GM23338 (cell line): Measurements from ENCODE around the gene TMEM61. TPM values are rescaled to one million over a fixed set of nuclear protein-coding genes. Genes with fewer than 3 reads are reported as not detected.
A peak's percentile ranks its signal among the peaks of the same experiment; 100 is the strongest.

Experiments
- ATAC-seq: fragments of 200-7000 bp; cut with Tn5 transposase; 3 replicates; pipeline ENCODE4 v1.9.1; 2020
- DNase-seq: peaks from one replicate; pipeline ENCODE4 v3.0.0-alpha.2; 2015; ENCODE audit warnings: low spot score
- H2AFZ ChIP-seq: fragments of 200-600 bp; sonication (generic); 2 replicates; pipeline ENCODE4 v1.8.0; 2016; ENCODE audit warnings: antibody characterized with exemption, mild to moderate bottlenecking, moderate library complexity
- H3F3A ChIP-seq: fragments of 200-600 bp; sonication (generic); replicated peaks from 2 replicates; pipeline ENCODE4 v1.8.0; 2017; ENCODE audit warnings: antibody characterized with exemption, mixed run types, low read depth
- H3K27ac ChIP-seq: fragments of 200-600 bp; sonication (generic); 2 replicates; pipeline ENCODE4 v1.6.1; 2016; ENCODE audit warnings: low read depth
- H3K27me3 ChIP-seq: fragments of 200-600 bp; sonication (generic); 2 replicates; pipeline ENCODE4 v1.8.0; 2016; ENCODE audit warnings: mild to moderate bottlenecking, mixed run types, moderate library complexity; ENCODE audit not compliant: insufficient read depth
- H3K36me3 ChIP-seq: fragments of 200-600 bp; sonication (generic); 2 replicates; pipeline ENCODE4 v1.8.0; 2016; ENCODE audit warnings: mild to moderate bottlenecking; ENCODE audit not compliant: insufficient read depth
- H3K4me1 ChIP-seq: fragments of 200-600 bp; sonication (generic); 2 replicates; pipeline ENCODE4 v1.8.0; 2016; ENCODE audit warnings: mild to moderate bottlenecking, moderate library complexity; ENCODE audit not compliant: insufficient read depth
- H3K4me2 ChIP-seq: fragments of 200-600 bp; sonication (generic); 2 replicates; pipeline ENCODE4 v1.7.1; 2017; ENCODE audit warnings: mixed run types
- H3K4me3 ChIP-seq: fragments of 200-600 bp; sonication (generic); 2 replicates; pipeline ENCODE4 v1.6.1; 2016; ENCODE audit warnings: mixed run types
- H3K79me2 ChIP-seq: fragments of 200-600 bp; sonication (generic); replicated peaks from 2 replicates; pipeline ENCODE4 v1.8.0; 2017; ENCODE audit warnings: mild to moderate bottlenecking; ENCODE audit not compliant: insufficient read depth
- H3K9me2 ChIP-seq: fragments of 200-600 bp; sonication (generic); 2 replicates; pipeline ENCODE4 v1.8.0; 2017; ENCODE audit not compliant: insufficient read depth
- H4K20me1 ChIP-seq: fragments of 200-600 bp; sonication (generic); replicated peaks from 2 replicates; pipeline ENCODE4 v1.8.0; 2017; ENCODE audit warnings: mild to moderate bottlenecking; ENCODE audit not compliant: insufficient read depth
- H3K27ac Mint-ChIP-seq: 2 replicates; pipeline ENCODE4 v1.8.0; 2020; ENCODE audit warnings: inconsistent platforms, mild to moderate bottlenecking, moderate library complexity, mixed read lengths
- H3K27me3 Mint-ChIP-seq: 3 replicates; pipeline ENCODE4 v1.8.0; 2022; ENCODE audit warnings: low read depth, mild to moderate bottlenecking, moderate library complexity, mixed read lengths, inconsistent platforms; ENCODE audit not compliant: insufficient read depth, poor library complexity
- H3K36me3 Mint-ChIP-seq: 3 replicates; pipeline ENCODE4 v1.8.0; 2021; ENCODE audit warnings: low read depth, mild to moderate bottlenecking, inconsistent platforms, moderate library complexity, mixed read lengths
- H3K4me1 Mint-ChIP-seq: 3 replicates; pipeline ENCODE4 v1.8.0; 2020; ENCODE audit warnings: mild to moderate bottlenecking, inconsistent platforms, mixed read lengths
- H3K4me3 Mint-ChIP-seq: 3 replicates; pipeline ENCODE4 v1.8.0; 2021; ENCODE audit warnings: moderate library complexity, mild to moderate bottlenecking, inconsistent platforms, mixed read lengths
- H3K9me3 Mint-ChIP-seq: 3 replicates; pipeline ENCODE4 v1.8.0; 2020; ENCODE audit warnings: moderate library complexity, mild to moderate bottlenecking, inconsistent platforms, mixed read lengths
- CREB1 ChIP-seq: fragments of 250-450 bp; sonication (Bioruptor Pico); IDR thresholded peaks from 2 replicates; pipeline ENCODE4 v1.5.0; 2020; ENCODE audit warnings: low read depth, mild to moderate bottlenecking, moderate library complexity
- STAT1 ChIP-seq: IDR thresholded peaks from one replicate; pipeline ENCODE4 v1.6.1; 2016; ENCODE audit warnings: antibody characterized with exemption; ENCODE audit not compliant: unreplicated experiment
- polyA plus RNA-seq: library from polyadenylated mRNA; unstranded; fragments of >200 nt; fragmentation: Nextera tagmentation; extraction: Ambion mirVana; gene quantifications from 2 replicates; pipeline ENCODE4 v1.2.1, GENCODE V29; 2016
- total RNA-seq: library from RNA; depleted of rRNA; stranded (reverse); fragments of >200 nt; shearing (Covaris generic); gene quantifications from 2 replicates; pipeline ENCODE4 v1.2.3, GENCODE V29; 2014
- TF ChIP-seq, protein P1 (sequence below): IDR thresholded peaks from one replicate; pipeline ENCODE4 v1.6.1; 2018; ENCODE audit warnings: antibody characterized with exemption; ENCODE audit not compliant: unreplicated experiment
- TF ChIP-seq, protein P2 (sequence below): fragments of 250-450 bp; sonication (Bioruptor Pico); IDR thresholded peaks from 2 replicates; pipeline ENCODE4 v1.5.0; 2020; ENCODE audit warnings: mild to moderate bottlenecking, moderate library complexity

The TMEM61 gene
- total and polyA plus RNA-seq, 2 experiments from 2014 or later, result 2.0 to 3.6 TPM

DNA sequence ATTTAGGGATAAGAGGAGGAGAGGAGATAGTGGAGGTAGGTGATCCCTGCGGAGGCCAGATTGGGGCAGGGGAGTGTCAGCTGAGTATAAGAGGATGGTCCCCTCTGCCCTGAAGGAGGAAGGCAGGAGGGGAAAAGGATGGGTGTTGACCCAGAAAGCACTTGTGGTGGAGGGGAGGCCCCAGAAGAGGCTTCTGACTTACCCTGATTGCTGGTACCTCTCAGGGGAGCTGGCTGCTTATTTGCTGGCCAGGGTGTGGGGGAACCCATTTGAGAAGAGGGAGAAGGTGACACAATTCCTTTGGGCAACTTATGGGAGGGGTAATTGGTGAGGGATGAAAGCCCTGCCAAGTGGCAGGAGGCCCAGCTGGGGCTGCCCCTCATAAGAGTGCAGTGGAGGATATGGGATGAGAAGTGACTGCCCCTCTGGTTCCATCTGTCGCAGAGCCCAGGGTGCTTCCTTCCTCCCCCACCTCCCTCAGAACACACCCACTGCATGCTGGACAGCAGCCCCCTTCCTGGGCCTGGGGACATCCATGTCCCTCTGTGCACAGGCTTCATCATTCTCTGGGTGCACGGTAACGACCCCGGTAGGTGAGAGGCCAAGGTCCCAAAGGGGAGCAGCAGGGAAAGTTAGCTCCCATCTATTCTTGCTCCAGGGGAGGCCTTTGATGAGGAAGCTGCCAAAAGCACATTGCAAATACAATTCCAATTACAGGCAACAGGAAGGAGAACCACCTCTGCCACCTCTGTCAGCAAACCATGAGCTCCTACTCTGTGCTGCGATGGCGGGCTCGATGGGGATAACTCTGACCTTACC is 57.5 kb downstream of the TMEM61 start:
- Histone ChIP-seq H3K36me3 (0 out of 2 replicates have a peak, but pooled peaks cover 3% of the 10 kb centered on the region), H3K79me2 (peaks cover 45% of the 10 kb centered on the region), H4K20me1 (peaks cover 21% of the 10 kb centered on the region), H3K9me2 (no peaks in the 10 kb centered on the region), H3F3A (0 out of 2 replicates have a peak, but pooled peaks cover 4% of the 10 kb centered on the region), H3K27ac (no peak overlapping the region), H3K27me3 (peaks cover 37% of the 10 kb centered on the region), H3K4me2 (peak overlapping the region; percentile 94), H2AFZ (no peak overlapping the region), H3K4me3 (peak overlapping the region; percentile 91; the same call in 1 of the 2 replicates), H3K4me1 (peaks cover 49% of the 10 kb centered on the region)
- Mint-ChIP-seq H3K36me3 (peaks cover 9% of the 10 kb centered on the region; the same call in 2 of the 3 replicates), H3K4me3 (no peak overlapping the region), H3K27ac (no peak overlapping the region), H3K4me1 (peaks cover 33% of the 10 kb centered on the region), H3K27me3 (peaks cover 38% of the 10 kb centered on the region), H3K9me3 (no peaks in the 10 kb centered on the region)
- ATAC-seq (no peak), DNase-seq (no peak)
- TF ChIP-seq, protein P1, sequence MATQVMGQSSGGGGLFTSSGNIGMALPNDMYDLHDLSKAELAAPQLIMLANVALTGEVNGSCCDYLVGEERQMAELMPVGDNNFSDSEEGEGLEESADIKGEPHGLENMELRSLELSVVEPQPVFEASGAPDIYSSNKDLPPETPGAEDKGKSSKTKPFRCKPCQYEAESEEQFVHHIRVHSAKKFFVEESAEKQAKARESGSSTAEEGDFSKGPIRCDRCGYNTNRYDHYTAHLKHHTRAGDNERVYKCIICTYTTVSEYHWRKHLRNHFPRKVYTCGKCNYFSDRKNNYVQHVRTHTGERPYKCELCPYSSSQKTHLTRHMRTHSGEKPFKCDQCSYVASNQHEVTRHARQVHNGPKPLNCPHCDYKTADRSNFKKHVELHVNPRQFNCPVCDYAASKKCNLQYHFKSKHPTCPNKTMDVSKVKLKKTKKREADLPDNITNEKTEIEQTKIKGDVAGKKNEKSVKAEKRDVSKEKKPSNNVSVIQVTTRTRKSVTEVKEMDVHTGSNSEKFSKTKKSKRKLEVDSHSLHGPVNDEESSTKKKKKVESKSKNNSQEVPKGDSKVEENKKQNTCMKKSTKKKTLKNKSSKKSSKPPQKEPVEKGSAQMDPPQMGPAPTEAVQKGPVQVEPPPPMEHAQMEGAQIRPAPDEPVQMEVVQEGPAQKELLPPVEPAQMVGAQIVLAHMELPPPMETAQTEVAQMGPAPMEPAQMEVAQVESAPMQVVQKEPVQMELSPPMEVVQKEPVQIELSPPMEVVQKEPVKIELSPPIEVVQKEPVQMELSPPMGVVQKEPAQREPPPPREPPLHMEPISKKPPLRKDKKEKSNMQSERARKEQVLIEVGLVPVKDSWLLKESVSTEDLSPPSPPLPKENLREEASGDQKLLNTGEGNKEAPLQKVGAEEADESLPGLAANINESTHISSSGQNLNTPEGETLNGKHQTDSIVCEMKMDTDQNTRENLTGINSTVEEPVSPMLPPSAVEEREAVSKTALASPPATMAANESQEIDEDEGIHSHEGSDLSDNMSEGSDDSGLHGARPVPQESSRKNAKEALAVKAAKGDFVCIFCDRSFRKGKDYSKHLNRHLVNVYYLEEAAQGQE, result peak; percentile 30
- TF ChIP-seq CREB1 (CRISPR knock-in tag) (no peak), STAT1 (no peak)
- TF ChIP-seq, protein P2, sequence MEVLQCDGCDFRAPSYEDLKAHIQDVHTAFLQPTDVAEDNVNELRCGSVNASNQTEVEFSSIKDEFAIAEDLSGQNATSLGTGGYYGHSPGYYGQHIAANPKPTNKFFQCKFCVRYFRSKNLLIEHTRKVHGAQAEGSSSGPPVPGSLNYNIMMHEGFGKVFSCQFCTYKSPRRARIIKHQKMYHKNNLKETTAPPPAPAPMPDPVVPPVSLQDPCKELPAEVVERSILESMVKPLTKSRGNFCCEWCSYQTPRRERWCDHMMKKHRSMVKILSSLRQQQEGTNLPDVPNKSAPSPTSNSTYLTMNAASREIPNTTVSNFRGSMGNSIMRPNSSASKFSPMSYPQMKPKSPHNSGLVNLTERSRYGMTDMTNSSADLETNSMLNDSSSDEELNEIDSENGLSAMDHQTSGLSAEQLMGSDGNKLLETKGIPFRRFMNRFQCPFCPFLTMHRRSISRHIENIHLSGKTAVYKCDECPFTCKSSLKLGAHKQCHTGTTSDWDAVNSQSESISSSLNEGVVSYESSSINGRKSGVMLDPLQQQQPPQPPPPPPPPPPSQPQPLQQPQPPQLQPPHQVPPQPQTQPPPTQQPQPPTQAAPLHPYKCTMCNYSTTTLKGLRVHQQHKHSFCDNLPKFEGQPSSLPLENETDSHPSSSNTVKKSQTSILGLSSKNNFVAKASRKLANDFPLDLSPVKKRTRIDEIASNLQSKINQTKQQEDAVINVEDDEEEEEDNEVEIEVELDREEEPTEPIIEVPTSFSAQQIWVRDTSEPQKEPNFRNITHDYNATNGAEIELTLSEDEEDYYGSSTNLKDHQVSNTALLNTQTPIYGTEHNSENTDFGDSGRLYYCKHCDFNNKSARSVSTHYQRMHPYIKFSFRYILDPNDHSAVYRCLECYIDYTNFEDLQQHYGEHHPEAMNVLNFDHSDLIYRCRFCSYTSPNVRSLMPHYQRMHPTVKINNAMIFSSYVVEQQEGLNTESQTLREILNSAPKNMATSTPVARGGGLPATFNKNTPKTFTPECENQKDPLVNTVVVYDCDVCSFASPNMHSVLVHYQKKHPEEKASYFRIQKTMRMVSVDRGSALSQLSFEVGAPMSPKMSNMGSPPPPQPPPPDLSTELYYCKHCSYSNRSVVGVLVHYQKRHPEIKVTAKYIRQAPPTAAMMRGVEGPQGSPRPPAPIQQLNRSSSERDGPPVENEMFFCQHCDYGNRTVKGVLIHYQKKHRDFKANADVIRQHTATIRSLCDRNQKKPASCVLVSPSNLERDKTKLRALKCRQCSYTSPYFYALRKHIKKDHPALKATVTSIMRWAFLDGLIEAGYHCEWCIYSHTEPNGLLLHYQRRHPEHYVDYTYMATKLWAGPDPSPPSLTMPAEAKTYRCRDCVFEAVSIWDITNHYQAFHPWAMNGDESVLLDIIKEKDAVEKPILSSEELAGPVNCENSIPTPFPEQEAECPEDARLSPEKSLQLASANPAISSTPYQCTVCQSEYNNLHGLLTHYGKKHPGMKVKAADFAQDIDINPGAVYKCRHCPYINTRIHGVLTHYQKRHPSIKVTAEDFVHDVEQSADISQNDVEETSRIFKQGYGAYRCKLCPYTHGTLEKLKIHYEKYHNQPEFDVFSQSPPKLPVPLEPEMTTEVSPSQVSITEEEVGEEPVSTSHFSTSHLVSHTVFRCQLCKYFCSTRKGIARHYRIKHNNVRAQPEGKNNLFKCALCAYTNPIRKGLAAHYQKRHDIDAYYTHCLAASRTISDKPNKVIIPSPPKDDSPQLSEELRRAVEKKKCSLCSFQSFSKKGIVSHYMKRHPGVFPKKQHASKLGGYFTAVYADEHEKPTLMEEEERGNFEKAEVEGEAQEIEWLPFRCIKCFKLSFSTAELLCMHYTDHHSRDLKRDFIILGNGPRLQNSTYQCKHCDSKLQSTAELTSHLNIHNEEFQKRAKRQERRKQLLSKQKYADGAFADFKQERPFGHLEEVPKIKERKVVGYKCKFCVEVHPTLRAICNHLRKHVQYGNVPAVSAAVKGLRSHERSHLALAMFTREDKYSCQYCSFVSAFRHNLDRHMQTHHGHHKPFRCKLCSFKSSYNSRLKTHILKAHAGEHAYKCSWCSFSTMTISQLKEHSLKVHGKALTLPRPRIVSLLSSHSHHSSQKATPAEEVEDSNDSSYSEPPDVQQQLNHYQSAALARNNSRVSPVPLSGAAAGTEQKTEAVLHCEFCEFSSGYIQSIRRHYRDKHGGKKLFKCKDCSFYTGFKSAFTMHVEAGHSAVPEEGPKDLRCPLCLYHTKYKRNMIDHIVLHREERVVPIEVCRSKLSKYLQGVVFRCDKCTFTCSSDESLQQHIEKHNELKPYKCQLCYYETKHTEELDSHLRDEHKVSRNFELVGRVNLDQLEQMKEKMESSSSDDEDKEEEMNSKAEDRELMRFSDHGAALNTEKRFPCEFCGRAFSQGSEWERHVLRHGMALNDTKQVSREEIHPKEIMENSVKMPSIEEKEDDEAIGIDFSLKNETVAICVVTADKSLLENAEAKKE (CRISPR knock-in tag), result no peak
